Measurements from ENCODE around the gene RAB23. TPM values are rescaled to one million over a fixed set of nuclear protein-coding genes. Genes with fewer than 3 reads are reported as not detected.

The RAB23 gene
- total and polyA plus RNA-seq, 2 of the 8 experiments (the other 6 are each of a cell fraction or from before 2014, with no cell fraction given): 6.5 to 17.2 TPM

GRCh38 chr6:57210060-57210459, 12.0 kb downstream of the RAB23 start:
- Histone ChIP-seq H4K8ac (ENCODE audit: extremely low read depth, insufficient read depth, low read length) (no peak overlapping the region), H3K36me3 (ENCODE audit: control insufficient read depth in 2 of 4, insufficient read depth in 4 of 4, low read length in 3 of 4) (no peaks in the 10 kb centered on the region; a peak in 1 of 8 replicates), H4K5ac (ENCODE audit: insufficient read length, low read depth, low read length) (no peak overlapping the region), H3K9ac (replicated peaks in 1 of 4; ENCODE audit: extremely low read depth in 1 of 4, low read depth in 3 of 4, low read length in 3 of 4) (no peak overlapping the region), H2AFZ (ENCODE audit: low read length) (no peak overlapping the region), H3K4me1 (replicated peaks in 1 of 4; ENCODE audit: control insufficient read depth in 3 of 4, insufficient read depth in 4 of 4, low read length in 3 of 4) (peaks cover 0 to 4% (median 0%) of the 10 kb centered on the region in 4 experiments; a peak in 2 of 7 replicates), H2BK12ac (ENCODE audit: low read depth, low read length) (no peak overlapping the region), H3K27me3 (replicated peaks in 1 of 4; ENCODE audit: control insufficient read depth in 3 of 4, extremely low read depth in 1 of 4, insufficient read depth in 3 of 4, low read length in 3 of 4) (no peaks in the 10 kb centered on the region), H3K79me2 (ENCODE audit: control insufficient read depth in 1 of 2, insufficient read depth in 2 of 2, low read length in 2 of 2) (peaks cover 3 to 50% of the 10 kb centered on the region in 2 experiments; a peak in 2 of 4 replicates), H3K4me3 (ENCODE audit: extremely low read depth in 1 of 4, insufficient read depth in 2 of 4, low read depth in 3 of 4, low read length in 4 of 4) (no peak overlapping the region), H3K9me3 (ENCODE audit: insufficient read depth in 2 of 2, low read depth in 1 of 2, low read length in 1 of 2) (no peaks in the 10 kb centered on the region), H2BK20ac (ENCODE audit: low read length) (no peak overlapping the region), H3K23me2 (ENCODE audit: low read depth, low read length) (no peaks in the 10 kb centered on the region), H3K27ac (ENCODE audit: low read depth, low read length) (no peak overlapping the region), H2BK120ac (replicated peaks; ENCODE audit: low read depth, low read length) (no peak overlapping the region), H3K4me2 (ENCODE audit: insufficient read depth in 1 of 2, low read depth in 2 of 2, low read length in 2 of 2) (no peak overlapping the region), H3K14ac (ENCODE audit: insufficient read length) (no peak overlapping the region), H3K18ac (ENCODE audit: extremely low read depth, low read length) (no peak overlapping the region), H3K4ac (replicated peaks; ENCODE audit: insufficient read length, low read depth, low read length) (no peak overlapping the region), H4K20me1 (replicated peaks in 1 of 2; ENCODE audit: control insufficient read depth in 1 of 2, insufficient read depth in 2 of 2, low read length in 2 of 2) (peaks cover 1 to 5% of the 10 kb centered on the region in 2 experiments), H2BK15ac (ENCODE audit: low read length) (no peak overlapping the region), H3K23ac (ENCODE audit: insufficient read length) (no peak overlapping the region), H4K91ac (replicated peaks; ENCODE audit: insufficient read length, low read length) (no peak overlapping the region), H2BK5ac (ENCODE audit: low read depth, low read length) (no peak overlapping the region), H3K79me1 (ENCODE audit: low read depth, low read length) (peaks cover 5% of the 10 kb centered on the region; the same call in 1 of the 2 replicates), H2AK5ac (ENCODE audit: low read depth, low read length) (no peak overlapping the region), H3K56ac (replicated peaks; ENCODE audit: insufficient read length, low read depth, low read length) (no peak overlapping the region)
- no peak for FAIRE-seq
- DNase-seq (ENCODE audit: low read depth in 1 of 2, low spot score in 2 of 2): no peak
- ChIA-PET POLR2A (ENCODE audit: partially characterized antibody) (no interaction called here), CTCF (ENCODE audit: partially characterized antibody) (no interaction called here)
- 87% methylated on average over 5 of the region's 5 CpGs; no CpG with 5 or more reads in 1 of the 2 experiments for WGBS, 2 experiments (ENCODE audit: extremely low coverage in 1 of 2, insufficient coverage in 1 of 2, insufficient read length in 1 of 2, insufficient replicate concordance in 2 of 2, low coverage in 1 of 2, low lambda C conversion rate in 2 of 2, missing lambda C conversion rate in 1 of 2)
- no peak for TF ChIP-seq ASH2L (IDR thresholded peaks at IDR 0.05; ENCODE audit: low read length)
- TF ChIP-seq BRCA1 (IDR thresholded peaks at IDR 0.05; ENCODE audit: low read depth, low read length): no peak
- TF ChIP-seq NANOG (IDR thresholded peaks at IDR 0.05; ENCODE audit: insufficient read depth, low read depth, low read length, poor library complexity, severe bottlenecking): no peak
- TF ChIP-seq FOSL1 (IDR thresholded peaks at IDR 0.05; ENCODE audit: insufficient read depth, low read depth, low read length): no peak
- TF ChIP-seq TAF7 (optimal IDR thresholded peaks at IDR 0.05; ENCODE audit: borderline replicate concordance, low read depth, low read length): no peak
- TF ChIP-seq EGR1 (IDR thresholded peaks at IDR 0.05; ENCODE audit: borderline replicate concordance, low read depth, low read length): no peak
- TF ChIP-seq TAF1 (IDR thresholded peaks at IDR 0.05; ENCODE audit: low read depth, low read length): no peak
- TF ChIP-seq JUND (IDR thresholded peaks at IDR 0.05; ENCODE audit: low read length): no peak
